GM21528 (cell line): ENCODE results near the gene PSG2.
"Not testable (repeated sequence)": the region's sequence is repeated elsewhere in the genome, so short reads cannot be mapped to it uniquely, and the experiment has no call there.

ENCODE experiments used
- ATAC-seq: cut with Tn5 transposase; IDR thresholded peaks from one replicate; pipeline ENCODE4 v1.9.1; 2021; ENCODE audit warnings: mild to moderate bottlenecking, moderate library complexity; ENCODE audit not compliant: unreplicated experiment, low FRiP score

The PSG2 gene

GRCh38 chr19:43083721-43084120 is 1.2 kb upstream of the PSG2 start:
- ATAC-seq = not testable (repeated sequence)

- ATAC-seq = no peak
Observed at GRCh38 chr19:43078311-43078710, 4.2 kb downstream of the PSG2 start.

- ATAC-seq = not testable (repeated sequence)
Observed at GRCh38 chr19:43077881-43078280, 4.6 kb downstream of the PSG2 start.

- not testable (repeated sequence) for ATAC-seq
Observed at GRCh38 chr19:43062418-43062817, 20.1 kb downstream of the PSG2 start.

GRCh38 chr19:43061326-43061725 is 21.2 kb downstream of the PSG2 start:
- not testable (repeated sequence) for ATAC-seq

GRCh38 chr19:43060254-43060653 is 22.2 kb downstream of the PSG2 start:
- not testable (repeated sequence) for ATAC-seq

- not testable (repeated sequence) for ATAC-seq
Observed at GRCh38 chr19:43059482-43059881, 23.0 kb downstream of the PSG2 start.

GRCh38 chr19:43058440-43058839 is 24.1 kb downstream of the PSG2 start:
- not testable (repeated sequence) for ATAC-seq

GRCh38 chr19:43047966-43048365 is 34.5 kb downstream of the PSG2 start:
- ATAC-seq = not testable (repeated sequence)

GRCh38 chr19:43046578-43046977 is 35.9 kb downstream of the PSG2 start:
- ATAC-seq = not testable (repeated sequence)

- ATAC-seq = not testable (repeated sequence)
Observed at GRCh38 chr19:43043492-43044180, 38.9 kb downstream of the PSG2 start.

GRCh38 chr19:43031645-43032044 is 50.9 kb downstream of the PSG2 start:
- ATAC-seq = not testable (repeated sequence)

- no peak for ATAC-seq
Observed at GRCh38 chr19:43028866-43029265, 53.6 kb downstream of the PSG2 start.

GRCh38 chr19:43027985-43028384 is 54.5 kb downstream of the PSG2 start:
- ATAC-seq = not testable (repeated sequence)

- not testable (repeated sequence) for ATAC-seq
Observed at GRCh38 chr19:43027061-43027460, 55.4 kb downstream of the PSG2 start.

- not testable (repeated sequence) for ATAC-seq
Observed at GRCh38 chr19:43026369-43026768, 56.1 kb downstream of the PSG2 start, which contains the start of gene PSG11. Gene PSG11, minus strand, starts transcription at chr19:43026469. Its CDS starts 97 bp downstream, at chr19:43026372.

- ATAC-seq = not testable (repeated sequence)
Observed at GRCh38 chr19:43022098-43022497, 60.4 kb downstream of the PSG2 start.

GRCh38 chr19:43021629-43022028 is 60.9 kb downstream of the PSG2 start:
- not testable (repeated sequence) for ATAC-seq

GRCh38 chr19:43019588-43019987 is 62.9 kb downstream of the PSG2 start:
- not testable (repeated sequence) for ATAC-seq
